WTC11 (cell line): ENCODE measurements around the gene PSD4.

ENCODE experiments used
- ARID4B ChIP-seq: sonication (generic); formaldehyde crosslinking; IDR thresholded peaks from 2 replicates; pipeline ENCODE4 v1.8.0; 2023; ENCODE audit warnings: missing genetic modification reagents, mild to moderate bottlenecking, borderline replicate concordance
- ATF3 ChIP-seq: sonication (generic); formaldehyde crosslinking; conservative IDR thresholded peaks from 2 replicates; pipeline ENCODE4 v1.8.1; 2022; ENCODE audit warnings: mild to moderate bottlenecking, missing genetic modification reagents
- ATF6 ChIP-seq: sonication (generic); formaldehyde crosslinking; IDR thresholded peaks from 2 replicates; pipeline ENCODE4 v1.8.1; 2023; ENCODE audit warnings: mild to moderate bottlenecking, missing genetic modification reagents
- CTCF ChIP-seq: fragments of 200-600 bp; IDR thresholded peaks from 2 replicates; pipeline ENCODE4 v1.8.0; 2022; ENCODE audit warnings: antibody characterized with exemption
- ESRRA ChIP-seq: sonication (generic); formaldehyde crosslinking; IDR thresholded peaks from 2 replicates; pipeline ENCODE4 v1.8.1; 2022; ENCODE audit warnings: mild to moderate bottlenecking, missing genetic modification reagents, borderline replicate concordance
- ETV6 ChIP-seq: sonication (generic); formaldehyde crosslinking; IDR thresholded peaks from 2 replicates; pipeline ENCODE4 v1.8.1; 2022; ENCODE audit warnings: mild to moderate bottlenecking, missing genetic modification reagents
- FOXP1 ChIP-seq: sonication (generic); formaldehyde crosslinking; IDR thresholded peaks from 2 replicates; pipeline ENCODE4 v1.8.0; 2022; ENCODE audit warnings: missing genetic modification reagents, mild to moderate bottlenecking, moderate library complexity, borderline replicate concordance
- NFYB ChIP-seq: sonication (generic); formaldehyde crosslinking; conservative IDR thresholded peaks from 2 replicates; pipeline ENCODE4 v1.8.0; 2022; ENCODE audit warnings: low read depth, missing genetic modification reagents
- NR3C1 ChIP-seq: sonication (generic); formaldehyde crosslinking; conservative IDR thresholded peaks from 2 replicates; pipeline ENCODE4 v1.8.1; 2023; ENCODE audit warnings: low read depth, mild to moderate bottlenecking, missing genetic modification reagents
- TEAD4 ChIP-seq: sonication (generic); formaldehyde crosslinking; IDR thresholded peaks from 2 replicates; pipeline ENCODE4 v1.8.0; 2022; ENCODE audit warnings: mild to moderate bottlenecking, missing genetic modification reagents
- USF2 ChIP-seq: sonication (generic); formaldehyde crosslinking; IDR thresholded peaks from 2 replicates; pipeline ENCODE4 v1.8.1; 2023; ENCODE audit warnings: mild to moderate bottlenecking, missing genetic modification reagents, moderate library complexity

- TF ChIP-seq TEAD4 (CRISPR knock-in tag) (no peak), CTCF (no peak), ETV6 (no peak), NFYB (CRISPR knock-in tag) (no peak), FOXP1 (CRISPR knock-in tag) (no peak), ATF3 (CRISPR knock-in tag) (no peak), USF2 (CRISPR knock-in tag) (no peak), ARID4B (no peak), ATF6 (no peak), NR3C1 (CRISPR knock-in tag) (no peak), ESRRA (CRISPR knock-in tag) (no peak)
Measured at GRCh38 chr2:113212245-113213060, 38.7 kb downstream of the PSD4 start.
